Liver (tissue), 9 donors: Measurements from ENCODE around the gene CPAMD8. TPM values are rescaled to one million over a fixed set of nuclear protein-coding genes. Genes with fewer than 3 reads are reported as not detected.

Source experiments
- DNase-seq: peaks from one replicate; pipeline ENCODE4 v3.0.0-alpha.2; 2017; ENCODE audit warnings: low spot score
- H3K27ac ChIP-seq, 2 donors: one replicate each; pipeline ENCODE4 v1.7.0; 2013; ENCODE audit warnings: inconsistent platforms in 2 of 2, low read length in 2 of 2, control low read depth in 1 of 2, low read depth in 1 of 2, mild to moderate bottlenecking in 1 of 2
- H3K27me3 ChIP-seq, 4 donors: one replicate each; pipeline versions ENCODE4 v1.6.1 to v1.7.0; 2013; ENCODE audit warnings: low read length in 3 of 4, inconsistent platforms in 1 of 4, mild to moderate bottlenecking in 1 of 4, moderate library complexity in 1 of 4; ENCODE audit not compliant: control insufficient read depth in 4 of 4, insufficient read depth in 4 of 4
- H3K36me3 ChIP-seq, 4 donors: one replicate each; pipeline versions ENCODE4 v1.6.1 to v1.7.0; 2013; ENCODE audit warnings: low read length in 3 of 4, mild to moderate bottlenecking in 3 of 4, low read depth in 1 of 4, moderate library complexity in 1 of 4; ENCODE audit not compliant: control insufficient read depth in 4 of 4, insufficient read depth in 3 of 4
- H3K4me1 ChIP-seq, 4 donors: one replicate each; pipeline versions ENCODE4 v1.6.1 to v1.7.0; 2013; ENCODE audit warnings: low read length in 3 of 4, mild to moderate bottlenecking in 3 of 4, moderate library complexity in 1 of 4; ENCODE audit not compliant: control insufficient read depth in 4 of 4, insufficient read depth in 4 of 4
- H3K4me3 ChIP-seq, 3 donors: one replicate each; pipeline versions ENCODE4 v1.6.1 to v1.7.0; 2013; ENCODE audit warnings: low read length in 3 of 3, control low read depth in 1 of 3, low read depth in 1 of 3, mild to moderate bottlenecking in 1 of 3
- H3K9ac ChIP-seq, 2 donors: one replicate each; pipeline ENCODE4 v1.7.0; 2013; ENCODE audit warnings: low read length in 2 of 2, mild to moderate bottlenecking in 2 of 2, moderate library complexity in 2 of 2, control low read depth in 1 of 2, low read depth in 1 of 2
- H3K9me3 ChIP-seq, 4 donors: one replicate each; pipeline versions ENCODE4 v1.6.1 to v1.7.0; 2013; ENCODE audit warnings: low read length in 3 of 4; ENCODE audit not compliant: control insufficient read depth in 4 of 4
- CTCF ChIP-seq: fragments of 150-350 bp; IDR thresholded peaks from 2 replicates; pipeline ENCODE4 v1.5.1; 2017; ENCODE audit warnings: improper control_type of control experiment, low read depth, low read length; ENCODE audit not compliant: missing input control
- EGR1 ChIP-seq, 2 donors: IDR thresholded peaks; 2 replicates each; pipeline ENCODE4 v1.6.1; 2016 to 2018; ENCODE audit warnings: antibody characterized with exemption in 2 of 2, low read depth in 2 of 2
- FOXA1 ChIP-seq: IDR thresholded peaks from 2 replicates; pipeline ENCODE4 v1.6.1; 2016; ENCODE audit warnings: antibody characterized with exemption
- FOXA2 ChIP-seq: IDR thresholded peaks from 2 replicates; pipeline ENCODE4 v1.6.1; 2016; ENCODE audit warnings: antibody characterized with exemption
- HNF4A ChIP-seq, 2 donors: conservative IDR thresholded peaks; 2 replicates each; pipeline ENCODE4 v1.6.1; 2016; ENCODE audit warnings: antibody characterized with exemption in 2 of 2, mild to moderate bottlenecking in 2 of 2
- HNF4G ChIP-seq: IDR thresholded peaks from 2 replicates; pipeline ENCODE4 v1.6.1; 2016; ENCODE audit warnings: antibody characterized with exemption
- NR2F2 ChIP-seq: IDR thresholded peaks from 2 replicates; pipeline ENCODE4 v1.6.1; 2016; ENCODE audit warnings: antibody characterized with exemption
- RXRA ChIP-seq, 2 donors: IDR thresholded peaks; 2 replicates each; pipeline ENCODE4 v1.6.1; 2017 to 2018; ENCODE audit warnings: antibody characterized with exemption in 2 of 2, mild to moderate bottlenecking in 1 of 2
- SP1 ChIP-seq: IDR thresholded peaks from 2 replicates; pipeline ENCODE4 v1.6.1; 2018; ENCODE audit warnings: antibody characterized with exemption, mild to moderate bottlenecking
- TAF1 ChIP-seq: conservative IDR thresholded peaks from 2 replicates; pipeline ENCODE4 v1.6.1; 2016; ENCODE audit warnings: antibody characterized with exemption, mild to moderate bottlenecking
- YY1 ChIP-seq: IDR thresholded peaks from 2 replicates; pipeline ENCODE4 v1.6.1; 2016; ENCODE audit warnings: antibody characterized with exemption, mild to moderate bottlenecking
- ZBTB33 ChIP-seq: IDR thresholded peaks from 2 replicates; pipeline ENCODE4 v1.6.1; 2016; ENCODE audit warnings: antibody characterized with exemption
- WGBS: extraction: QIAGEN DNeasy Blood & Tissue Kit; methylation state at CpG from one replicate; pipeline ENCODE4 v1.1.7; 2013; 5-methylcytosine and 5-hydroxymethylcytosine counted together
- polyA plus RNA-seq, 2 donors: library from polyadenylated mRNA; stranded (reverse) in 1 of 2; unstranded in 1 of 2; fragments of 200-250 nt in 1 of 2; fragments of >200 nt in 1 of 2; fragmentation: Nextera tagmentation in 1 of 2; extraction: Ambion mirVana in 1 of 2; gene quantifications; one replicate each; pipeline versions ENCODE4 v1.2.1 to v1.2.3, GENCODE V29; 2013 to 2015
- total RNA-seq, 2 donors: library from RNA; depleted of rRNA; stranded (reverse); fragments of >200 nt; gene quantifications; one replicate each; pipeline ENCODE4 v1.2.3, GENCODE V29; 2014
- TF ChIP-seq, protein P1 (sequence below): IDR thresholded peaks from 2 replicates; pipeline ENCODE4 v1.6.1; 2016; ENCODE audit warnings: antibody characterized with exemption
- TF ChIP-seq, protein P2 (sequence below): IDR thresholded peaks from 2 replicates; pipeline ENCODE4 v1.6.1; 2016; ENCODE audit warnings: antibody characterized with exemption, mild to moderate bottlenecking
- donor health status: healthy.
- donor health status: healthy.
- donor health status: healthy.
- donor health status: healthy.
- donor health status: healthy.

Gene CPAMD8
- total and polyA plus RNA-seq, 4 donors = 0.92 to 1.4 (median 1.1) TPM

- TF ChIP-seq CTCF (no peak), ZBTB33 (no peak), SP1 (no peak), NR2F2 (no peak), FOXA1 (no peak)
Observed at GRCh38 chr19:17036640-17037039, 10.0 kb upstream of the CPAMD8 start (continued).

GRCh38 chr19:17035842-17036424 is 9.3 kb upstream of the CPAMD8 start:
- Histone ChIP-seq H3K4me1 (no peaks in the 10 kb centered on the region), H3K4me3 (no peak overlapping the region), H3K36me3 (no peaks in the 10 kb centered on the region), H3K27ac (no peak overlapping the region), H3K9ac (no peak overlapping the region), H3K9me3 (no peaks in the 10 kb centered on the region), H3K27me3 (no peaks in the 10 kb centered on the region)
- DNase-seq = no peak
- no peak for TF ChIP-seq ZBTB33
- no peak for TF ChIP-seq RXRA (IDR thresholded peaks at IDR 0.05)
- TF ChIP-seq HNF4G = no peak
- no peak for TF ChIP-seq EGR1 (IDR thresholded peaks at IDR 0.05; ENCODE audit: low read depth in 2 of 2)
- TF ChIP-seq, protein P1, sequence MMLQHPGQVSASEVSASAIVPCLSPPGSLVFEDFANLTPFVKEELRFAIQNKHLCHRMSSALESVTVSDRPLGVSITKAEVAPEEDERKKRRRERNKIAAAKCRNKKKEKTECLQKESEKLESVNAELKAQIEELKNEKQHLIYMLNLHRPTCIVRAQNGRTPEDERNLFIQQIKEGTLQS = no peak
- no peak for TF ChIP-seq TAF1
- TF ChIP-seq, protein P2, sequence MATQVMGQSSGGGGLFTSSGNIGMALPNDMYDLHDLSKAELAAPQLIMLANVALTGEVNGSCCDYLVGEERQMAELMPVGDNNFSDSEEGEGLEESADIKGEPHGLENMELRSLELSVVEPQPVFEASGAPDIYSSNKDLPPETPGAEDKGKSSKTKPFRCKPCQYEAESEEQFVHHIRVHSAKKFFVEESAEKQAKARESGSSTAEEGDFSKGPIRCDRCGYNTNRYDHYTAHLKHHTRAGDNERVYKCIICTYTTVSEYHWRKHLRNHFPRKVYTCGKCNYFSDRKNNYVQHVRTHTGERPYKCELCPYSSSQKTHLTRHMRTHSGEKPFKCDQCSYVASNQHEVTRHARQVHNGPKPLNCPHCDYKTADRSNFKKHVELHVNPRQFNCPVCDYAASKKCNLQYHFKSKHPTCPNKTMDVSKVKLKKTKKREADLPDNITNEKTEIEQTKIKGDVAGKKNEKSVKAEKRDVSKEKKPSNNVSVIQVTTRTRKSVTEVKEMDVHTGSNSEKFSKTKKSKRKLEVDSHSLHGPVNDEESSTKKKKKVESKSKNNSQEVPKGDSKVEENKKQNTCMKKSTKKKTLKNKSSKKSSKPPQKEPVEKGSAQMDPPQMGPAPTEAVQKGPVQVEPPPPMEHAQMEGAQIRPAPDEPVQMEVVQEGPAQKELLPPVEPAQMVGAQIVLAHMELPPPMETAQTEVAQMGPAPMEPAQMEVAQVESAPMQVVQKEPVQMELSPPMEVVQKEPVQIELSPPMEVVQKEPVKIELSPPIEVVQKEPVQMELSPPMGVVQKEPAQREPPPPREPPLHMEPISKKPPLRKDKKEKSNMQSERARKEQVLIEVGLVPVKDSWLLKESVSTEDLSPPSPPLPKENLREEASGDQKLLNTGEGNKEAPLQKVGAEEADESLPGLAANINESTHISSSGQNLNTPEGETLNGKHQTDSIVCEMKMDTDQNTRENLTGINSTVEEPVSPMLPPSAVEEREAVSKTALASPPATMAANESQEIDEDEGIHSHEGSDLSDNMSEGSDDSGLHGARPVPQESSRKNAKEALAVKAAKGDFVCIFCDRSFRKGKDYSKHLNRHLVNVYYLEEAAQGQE = no peak
- TF ChIP-seq CTCF = no peak
- TF ChIP-seq HNF4A (conservative IDR thresholded peaks at IDR 0.05) = no peak
- TF ChIP-seq YY1 = no peak
- TF ChIP-seq FOXA2 = no peak
- no peak for TF ChIP-seq FOXA1
- 83% methylated on average over 15 of the region's 15 CpGs for WGBS
